Keratinocyte (primary cell): ENCODE data around the gene AOAH. TPM values are rescaled to one million over a fixed set of nuclear protein-coding genes. Genes with fewer than 3 reads are reported as not detected.

ENCODE experiments used
- DNase-seq: peaks from one replicate; pipeline ENCODE4 v3.0.0-alpha.2; 2011; ENCODE audit warnings: low read depth, missing footprints, low spot score
- FAIRE-seq: peaks from 2 replicates; lab custom pipeline; 2011; peaks lifted over from hg19 to GRCh38; lab: Jason Lieb, UNC
- H2AFZ ChIP-seq: 2 replicates; pipeline ENCODE4 v1.6.0; 2012; ENCODE audit warnings: low read length, control low read depth, inconsistent platforms; ENCODE audit not compliant: control insufficient read depth
- H3K27ac ChIP-seq: 2 replicates; pipeline ENCODE4 v1.5.1; 2011; ENCODE audit warnings: low read length; ENCODE audit not compliant: control insufficient read depth, insufficient read depth
- H3K27me3 ChIP-seq: 3 replicates; pipeline ENCODE4 v1.6.0; 2011; ENCODE audit warnings: low read length; ENCODE audit not compliant: control insufficient read depth, insufficient read depth; ENCODE audit errors: extremely low read depth
- H3K36me3 ChIP-seq, 2 experiments: 2 replicates in 1 of 2; 3 replicates in 1 of 2; pipeline ENCODE4 v1.5.1; 2011; ENCODE audit warnings: low read length in 2 of 2, mild to moderate bottlenecking in 1 of 2; ENCODE audit not compliant: control insufficient read depth in 2 of 2, insufficient read depth in 2 of 2; ENCODE audit errors: extremely low read depth in 1 of 2
- H3K4me1 ChIP-seq: 3 replicates; pipeline ENCODE4 v1.5.1; 2011; ENCODE audit warnings: low read length; ENCODE audit not compliant: control insufficient read depth, insufficient read depth; ENCODE audit errors: extremely low read depth
- H3K4me2 ChIP-seq: 3 replicates; pipeline ENCODE4 v1.6.0; 2011; ENCODE audit warnings: low read depth, low read length; ENCODE audit not compliant: control insufficient read depth, insufficient read depth; ENCODE audit errors: extremely low read depth
- H3K4me3 ChIP-seq, 3 experiments: fragments of 200-600 bp in 1 of 3; sonication (generic) in 1 of 3; 2 replicates in 2 of 3; 3 replicates in 1 of 3; pipeline ENCODE4 v1.5.1; 2011 to 2016; ENCODE audit warnings: low read length in 3 of 3, mild to moderate bottlenecking in 3 of 3, control low read depth in 2 of 3, inconsistent platforms in 1 of 3, low read depth in 1 of 3, mixed read lengths in 1 of 3, mixed run types in 1 of 3, moderate library complexity in 1 of 3; ENCODE audit not compliant: control insufficient read depth in 2 of 3, insufficient read depth in 2 of 3; ENCODE audit errors: extremely low read depth in 1 of 3
- H3K79me2 ChIP-seq: 2 replicates; pipeline ENCODE4 v1.6.0; 2012; ENCODE audit warnings: low read length; ENCODE audit not compliant: control insufficient read depth, insufficient read depth
- H3K9ac ChIP-seq: 3 replicates; pipeline ENCODE4 v1.6.0; 2011; ENCODE audit warnings: low read length; ENCODE audit not compliant: control insufficient read depth, insufficient read depth; ENCODE audit errors: extremely low read depth
- H3K9me1 ChIP-seq: 3 replicates; pipeline ENCODE4 v1.6.0; 2011; ENCODE audit warnings: low read length; ENCODE audit not compliant: control insufficient read depth, insufficient read depth; ENCODE audit errors: extremely low read depth
- H3K9me3 ChIP-seq: 2 replicates; pipeline ENCODE4 v1.5.1; 2012; ENCODE audit warnings: low read depth, low read length; ENCODE audit not compliant: control insufficient read depth
- H4K20me1 ChIP-seq: 3 replicates; pipeline ENCODE4 v1.6.0; 2011; ENCODE audit warnings: low read length; ENCODE audit not compliant: control insufficient read depth, insufficient read depth; ENCODE audit errors: extremely low read depth
- EZH2 ChIP-seq: IDR thresholded peaks from one replicate; pipeline ENCODE4 v1.6.1; 2012; ENCODE audit warnings: inconsistent platforms, mild to moderate bottlenecking, low read length, moderate library complexity
- dilution Hi-C: fragments of 300-500 bp; cut with MboI; formaldehyde crosslinking; loops from one replicate; pipeline ENCODE4 v1.7.0; 2020; ENCODE audit warnings: low sequenced_read_pairs; ENCODE audit not compliant: extremely low pct_ligation_motif_present
- polyA plus RNA-seq, 5 experiments: library from polyadenylated mRNA; depleted of rRNA in 3 of 5; stranded (reverse) in 3 of 5; stranded (forward) in 1 of 5; unstranded in 1 of 5; fragments of >200 nt; gene quantifications; 1 replicate in 1 of 5; 2 replicates in 3 of 5; 3 replicates in 1 of 5; pipeline versions ENCODE4 v1.2.1 to v1.2.3, GENCODE V29; 2011 to 2012; ENCODE audit warnings: missing spikeins in 2 of 5, low read depth in 1 of 5, low replicate concordance in 1 of 5
- TF ChIP-seq, protein P1 (sequence below), 3 experiments: IDR thresholded peaks in 1 of 3; conservative IDR thresholded peaks in 1 of 3; optimal IDR thresholded peaks in 1 of 3; 2 replicates in 2 of 3; 3 replicates in 1 of 3; pipeline versions ENCODE3 to v1.5.1; 2011; ENCODE audit warnings: low read length in 3 of 3, mild to moderate bottlenecking in 3 of 3, moderate library complexity in 2 of 3, control low read depth in 1 of 3, inconsistent platforms in 1 of 3; ENCODE audit not compliant: insufficient read depth in 2 of 3; ENCODE audit errors: extremely low read depth in 1 of 3

The AOAH gene
- polyA plus RNA-seq, 1 donor (not counting 4 experiments of a cell fraction or from before 2014, with no cell fraction given): 0.43 TPM

DNA sequence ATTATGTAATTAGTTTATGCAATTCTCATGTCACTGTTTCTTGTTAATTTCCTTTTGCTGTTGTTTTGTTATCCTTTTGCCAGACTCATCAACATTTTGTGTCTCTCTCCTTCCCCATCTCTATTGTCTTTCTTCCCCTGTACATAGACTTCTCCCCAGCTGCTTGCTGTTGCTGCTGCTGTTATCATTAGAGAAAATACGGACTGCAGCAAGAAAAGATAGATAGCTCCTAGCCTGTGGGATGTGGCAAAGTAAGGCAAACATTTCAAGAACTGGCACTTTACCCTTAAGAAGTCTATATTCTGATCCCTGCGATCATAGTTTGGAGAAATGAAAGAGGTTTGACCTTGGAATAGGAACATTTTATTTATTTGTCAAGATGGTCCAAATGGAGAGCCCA lies 162.2 kb downstream of the AOAH start:
- Histone ChIP-seq H3K9me1 (no peaks in the 10 kb centered on the region), H3K4me1 (no peaks in the 10 kb centered on the region), H3K4me2 (no peak overlapping the region), H3K27me3 (no peaks in the 10 kb centered on the region), H3K36me3 (no peaks in the 10 kb centered on the region), H2AFZ (no peak overlapping the region), H3K4me3 (no peak overlapping the region), H4K20me1 (no peaks in the 10 kb centered on the region), H3K27ac (no peak overlapping the region), H3K9ac (no peak overlapping the region), H3K9me3 (no peaks in the 10 kb centered on the region), H3K79me2 (no peaks in the 10 kb centered on the region)
- FAIRE-seq (no peak), DNase-seq (no peak)
- dilution Hi-C loops: no loop called here
- TF ChIP-seq EZH2: no peak
- TF ChIP-seq, protein P1, sequence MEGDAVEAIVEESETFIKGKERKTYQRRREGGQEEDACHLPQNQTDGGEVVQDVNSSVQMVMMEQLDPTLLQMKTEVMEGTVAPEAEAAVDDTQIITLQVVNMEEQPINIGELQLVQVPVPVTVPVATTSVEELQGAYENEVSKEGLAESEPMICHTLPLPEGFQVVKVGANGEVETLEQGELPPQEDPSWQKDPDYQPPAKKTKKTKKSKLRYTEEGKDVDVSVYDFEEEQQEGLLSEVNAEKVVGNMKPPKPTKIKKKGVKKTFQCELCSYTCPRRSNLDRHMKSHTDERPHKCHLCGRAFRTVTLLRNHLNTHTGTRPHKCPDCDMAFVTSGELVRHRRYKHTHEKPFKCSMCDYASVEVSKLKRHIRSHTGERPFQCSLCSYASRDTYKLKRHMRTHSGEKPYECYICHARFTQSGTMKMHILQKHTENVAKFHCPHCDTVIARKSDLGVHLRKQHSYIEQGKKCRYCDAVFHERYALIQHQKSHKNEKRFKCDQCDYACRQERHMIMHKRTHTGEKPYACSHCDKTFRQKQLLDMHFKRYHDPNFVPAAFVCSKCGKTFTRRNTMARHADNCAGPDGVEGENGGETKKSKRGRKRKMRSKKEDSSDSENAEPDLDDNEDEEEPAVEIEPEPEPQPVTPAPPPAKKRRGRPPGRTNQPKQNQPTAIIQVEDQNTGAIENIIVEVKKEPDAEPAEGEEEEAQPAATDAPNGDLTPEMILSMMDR (optimal IDR thresholded peaks at IDR 0.05 in 1 of 3, IDR thresholded peaks at IDR 0.05 in 1 of 3, conservative IDR thresholded peaks at IDR 0.05 in 1 of 3; ENCODE audit: extremely low read depth in 1 of 3, insufficient read depth in 2 of 3, low read length in 3 of 3): no peak

DNA sequence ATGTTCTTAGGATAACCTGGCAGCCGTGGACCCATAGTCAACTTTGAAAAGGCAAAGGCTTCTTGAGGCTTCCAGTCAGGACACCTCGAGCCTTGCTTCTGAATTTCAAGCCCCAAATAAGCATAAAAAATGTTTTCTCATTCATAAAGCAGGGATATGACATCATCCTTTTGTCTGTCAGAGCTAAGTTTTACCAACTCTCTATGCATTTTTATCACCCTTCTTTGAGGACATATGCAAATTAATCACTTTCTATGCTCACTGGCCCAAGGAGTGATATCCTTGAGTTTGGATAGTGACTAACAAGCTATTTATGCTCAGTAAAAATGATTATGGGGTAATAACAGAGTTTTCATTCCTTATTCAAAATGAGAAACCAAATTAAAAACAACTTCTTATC lies 175.3 kb downstream of the AOAH start:
- Histone ChIP-seq H3K27ac (no peak overlapping the region), H3K4me1 (no peaks in the 10 kb centered on the region), H3K79me2 (no peaks in the 10 kb centered on the region), H4K20me1 (no peaks in the 10 kb centered on the region), H3K9ac (no peak overlapping the region), H3K36me3 (no peaks in the 10 kb centered on the region), H2AFZ (no peak overlapping the region), H3K4me2 (no peak overlapping the region), H3K27me3 (no peaks in the 10 kb centered on the region), H3K9me1 (no peaks in the 10 kb centered on the region), H3K4me3 (no peak overlapping the region), H3K9me3 (no peaks in the 10 kb centered on the region)
- no peak for FAIRE-seq
- dilution Hi-C loops: no loop called here
- no peak for DNase-seq
- TF ChIP-seq, protein P1 (optimal IDR thresholded peaks at IDR 0.05 in 1 of 3, IDR thresholded peaks at IDR 0.05 in 1 of 3, conservative IDR thresholded peaks at IDR 0.05 in 1 of 3; ENCODE audit: extremely low read depth in 1 of 3, insufficient read depth in 2 of 3, low read length in 3 of 3): no peak
- TF ChIP-seq EZH2: no peak
